ENCODE results near the gene TBX10. TPM values are rescaled to one million over a fixed set of nuclear protein-coding genes. Genes with fewer than 3 reads are reported as not detected.
"Not testable (repeated sequence)": the region's sequence is repeated elsewhere in the genome, so short reads cannot be mapped to it uniquely, and the experiment has no call there.

The TBX10 gene
- under 1 TPM in 3 of 10 donors, not detected in 7; 0.17 to 0.44 (median 0.28) TPM for total RNA-seq
- not detected for polyA plus RNA-seq
- long read RNA-seq, donor 1, result 0 reads
- long read RNA-seq, donor 2, result 0 reads
- long read RNA-seq, donor 3, result 0 reads

- H3K4me1 ChIP-seq, result no peaks in the 10 kb centered on the region
- peaks cover 0 to 7% (median 0%) of the 10 kb centered on the region in 11 donors for H3K9me3 ChIP-seq
- H3K4me3 ChIP-seq, result no peak within 1 kb of the TSS
- ATAC-seq, result no peak
- TF ChIP-seq CTCF (IDR thresholded peaks at IDR 0.05), result no peak
- DNase-seq, result no peak
- H3K36me3 ChIP-seq, result no peaks in the 10 kb centered on the region
- intact Hi-C loops (cut with DNase I), result loop anchor here in 1 of 10 donors (10.0 kb wide), 1 partner anchor 165 kb away; no protein-coding TSS in a partner anchor
- H3K27ac ChIP-seq, result no peak within 1 kb of the TSS
- WGBS, 2 donors, result 75 to 87% methylated on average over 18 of the region's 18 CpGs
- peaks cover 0 to 27% (median 17%) of the 10 kb centered on the region in 7 donors for H3K27me3 ChIP-seq
These were observed at the start of gene TBX10 for GRCh38 chr11:67639438-67639859. Gene TBX10, minus strand, starts transcription at chr11:67639763. Its CDS starts 291 bp downstream, at chr11:67639472.

- ATAC-seq (no peak), DNase-seq (no peak)
- 85 to 88% methylated on average over 4 of the region's 4 CpGs for WGBS, 2 donors
- Histone ChIP-seq H3K27me3 (peaks cover 0 to 27% (median 0%) of the 10 kb centered on the region in 7 donors), H3K27ac (no peak overlapping the region), H3K9me3 (no peaks in the 10 kb centered on the region), H3K36me3 (no peaks in the 10 kb centered on the region), H3K4me3 (no peak overlapping the region), H3K4me1 (no peaks in the 10 kb centered on the region)
- intact Hi-C loops (cut with DNase I), result no loop called here
- no peak for TF ChIP-seq CTCF (IDR thresholded peaks at IDR 0.05)
These were observed 49.6 kb upstream of the TBX10 start for GRCh38 chr11:67689178-67689577.

DNA sequence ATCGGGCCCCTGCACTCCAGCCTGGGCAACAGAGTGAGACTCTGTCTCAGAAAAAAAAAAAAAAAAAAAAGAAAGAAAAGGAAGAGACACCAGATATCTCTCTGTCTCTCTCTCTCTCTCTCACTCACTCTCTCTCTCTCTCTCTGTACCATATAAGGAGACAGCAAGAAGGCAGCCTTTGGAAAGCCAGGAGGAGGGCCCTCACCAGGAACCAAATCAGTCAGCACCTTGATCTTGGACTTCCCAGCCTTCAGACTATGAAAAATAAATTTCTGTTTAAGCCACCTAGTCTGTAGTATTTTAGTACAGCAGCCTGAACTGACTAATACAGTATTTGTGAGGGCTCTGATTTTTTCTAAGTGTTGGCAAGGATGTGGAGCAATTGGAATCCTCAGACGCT, 48.4 kb upstream of the TBX10 start:
- ATAC-seq (no peak), DNase-seq (no peak)
- intact Hi-C loops (cut with DNase I), result no loop called here
- no peaks in the 10 kb centered on the region for H3K9me3 ChIP-seq
- no peak overlapping the region for H3K27ac ChIP-seq
- TF ChIP-seq CTCF (IDR thresholded peaks at IDR 0.05), result no peak
- 82 to 92% methylated on average over 2 of the region's 2 CpGs for WGBS, 2 donors
- H3K36me3 ChIP-seq, result no peaks in the 10 kb centered on the region
- peaks cover 0 to under 1% (median 0%) of the 10 kb centered on the region in 9 donors for H3K4me1 ChIP-seq
- H3K27me3 ChIP-seq, result peaks cover 0 to 27% (median 0%) of the 10 kb centered on the region in 7 donors
- H3K4me3 ChIP-seq, result no peak overlapping the region

- H3K4me3 ChIP-seq; H3K36me3 ChIP-seq; DNase-seq; intact Hi-C loops (cut with DNase I); ATAC-seq; H3K9me3 ChIP-seq; H3K27ac ChIP-seq: not testable (repeated sequence)
- WGBS, 2 donors, result 62 to 75% methylated on average over 8 of the region's 8 CpGs
- peaks cover 0 to 27% (median 0%) of the 10 kb centered on the region in 7 donors for H3K27me3 ChIP-seq
- H3K4me1 ChIP-seq, result peaks cover 0 to 11% (median 0%) of the 10 kb centered on the region in 9 donors
These were observed 46.2 kb upstream of the TBX10 start for GRCh38 chr11:67685641-67686332.

- H3K9me3 ChIP-seq; intact Hi-C loops (cut with DNase I); DNase-seq; H3K4me3 ChIP-seq; H3K36me3 ChIP-seq; ATAC-seq: not testable (repeated sequence)
- 54 to 59% methylated on average over 14 of the region's 14 CpGs for WGBS, 2 donors
- Histone ChIP-seq H3K27me3 (peaks cover 0 to 13% (median 0%) of the 10 kb centered on the region in 7 donors), H3K4me1 (peaks cover 0 to 11% (median 0%) of the 10 kb centered on the region in 9 donors), H3K27ac (peak overlapping the region in 3 of 10 donors; percentile 31 to 66 (median 50))
These were observed 42.8 kb upstream of the TBX10 start for GRCh38 chr11:67682126-67683034.
